ENCODE data around the gene UGT1A9.
A peak's percentile ranks its signal among the peaks of the same experiment; 100 is the strongest.
"Not testable (repeated sequence)": the region's sequence is repeated elsewhere in the genome, so short reads cannot be mapped to it uniquely, and the experiment has no call there.

UGT1A9 gene

GRCh38 chr2:233676046-233676445 lies 4.3 kb downstream of the UGT1A9 start:
- DNase-seq = no peak
- intact Hi-C loops (cut with DNase I) = no loop called here

- no peak for DNase-seq
- intact Hi-C loops (cut with DNase I) = no loop called here
Observed at GRCh38 chr2:233679196-233679595, 7.5 kb downstream of the UGT1A9 start.

- no peak for DNase-seq
- intact Hi-C loops (cut with DNase I) = no loop called here
Observed at GRCh38 chr2:233680361-233681045, 8.8 kb downstream of the UGT1A9 start.

GRCh38 chr2:233681521-233682099 lies 9.9 kb downstream of the UGT1A9 start, which contains the start of gene UGT1A7:
Gene UGT1A7 (plus strand): TSS chr2:233681901. CDS start chr2:233681938, 37 bp downstream.
- intact Hi-C loops (cut with DNase I) = no loop called here
- DNase-seq = no peak

- no peak for DNase-seq
- intact Hi-C loops (cut with DNase I) = no loop called here
Observed at GRCh38 chr2:233684640-233685039, 12.9 kb downstream of the UGT1A9 start.

- no peak for DNase-seq
- intact Hi-C loops (cut with DNase I) = no loop called here
Observed at GRCh38 chr2:233686928-233687327, 15.2 kb downstream of the UGT1A9 start.

GRCh38 chr2:233688341-233688740 lies 16.6 kb downstream of the UGT1A9 start:
- no peak for DNase-seq
- intact Hi-C loops (cut with DNase I) = no loop called here

GRCh38 chr2:233689031-233689430 lies 17.3 kb downstream of the UGT1A9 start:
- intact Hi-C loops (cut with DNase I) = no loop called here
- no peak for DNase-seq

- intact Hi-C loops (cut with DNase I) = no loop called here
- no peak for DNase-seq
Observed at GRCh38 chr2:233689501-233689900, 17.8 kb downstream of the UGT1A9 start.

- intact Hi-C loops (cut with DNase I) = no loop called here
- no peak for DNase-seq
Observed at GRCh38 chr2:233690444-233690843, 18.7 kb downstream of the UGT1A9 start.

GRCh38 chr2:233691443-233692433 lies 20.0 kb downstream of the UGT1A9 start:
- no peak for DNase-seq
- intact Hi-C loops (cut with DNase I) = no loop called here

- intact Hi-C loops (cut with DNase I) = no loop called here
- DNase-seq = no peak
Observed at GRCh38 chr2:233692648-233693047, 20.9 kb downstream of the UGT1A9 start, which contains the start of gene UGT1A6. Gene UGT1A6 (plus strand): TSS chr2:233692890. CDS start chr2:233693005, 115 bp downstream.

GRCh38 chr2:233693963-233694362 lies 22.3 kb downstream of the UGT1A9 start:
- DNase-seq = no peak
- intact Hi-C loops (cut with DNase I) = no loop called here

- DNase-seq = no peak
- intact Hi-C loops (cut with DNase I) = no loop called here
Observed at GRCh38 chr2:233698740-233699139, 27.0 kb downstream of the UGT1A9 start.

- intact Hi-C loops (cut with DNase I) = no loop called here
- DNase-seq = no peak
Observed at GRCh38 chr2:233699424-233700027, 27.8 kb downstream of the UGT1A9 start.

GRCh38 chr2:233700028-233700635 lies 28.4 kb downstream of the UGT1A9 start:
- intact Hi-C loops (cut with DNase I) = no loop called here
- peak in 5 of 42 donors; percentile 4 to 14 (median 10) for DNase-seq

GRCh38 chr2:233700842-233701241 lies 29.1 kb downstream of the UGT1A9 start:
- intact Hi-C loops (cut with DNase I); DNase-seq: not testable (repeated sequence)

- intact Hi-C loops (cut with DNase I) = no loop called here
- DNase-seq = no peak
Observed at GRCh38 chr2:233702238-233702637, 30.5 kb downstream of the UGT1A9 start.
